Colonic mucosa (tissue), 4 donors: ENCODE measurements around the gene GSE1. TPM values are rescaled to one million over a fixed set of nuclear protein-coding genes. Genes with fewer than 3 reads are reported as not detected.

ENCODE experiments used
- DNase-seq: peaks from one replicate; pipeline ENCODE4 v3.0.0-alpha.2; 2020
- H3K27ac ChIP-seq: fragments of 200-600 bp; one replicate; pipeline ENCODE4 v1.8.0; 2021
- H3K27me3 ChIP-seq: fragments of 200-600 bp; one replicate; pipeline ENCODE4 v1.8.0; 2021
- H3K36me3 ChIP-seq: fragments of 200-600 bp; one replicate; pipeline ENCODE4 v1.8.0; 2021
- H3K4me1 ChIP-seq: fragments of 200-600 bp; one replicate; pipeline ENCODE4 v1.8.0; 2021; ENCODE audit warnings: mild to moderate bottlenecking
- H3K4me3 ChIP-seq: fragments of 200-600 bp; one replicate; pipeline ENCODE4 v1.8.0; 2021
- H3K9ac ChIP-seq, 2 donors: one replicate each; pipeline ENCODE4 v1.7.0; 2013; ENCODE audit warnings: control low read depth in 2 of 2, low read depth in 2 of 2, low read length in 2 of 2
- H3K9me3 ChIP-seq: fragments of 200-600 bp; one replicate; pipeline ENCODE4 v1.8.0; 2021
- CTCF ChIP-seq: fragments of 200-600 bp; IDR thresholded peaks from one replicate; pipeline ENCODE4 v1.8.0; 2022; ENCODE audit warnings: antibody characterized with exemption, mild to moderate bottlenecking
- intact Hi-C: fragments of 100-400 bp; cut with DNase I; formaldehyde crosslinking; loops from one replicate; pipeline ENCODE4 v1.14.1; 2022
- total RNA-seq, 2 donors: library from RNA; stranded (reverse); fragmentation: NEBNext Ultra II Directional in 1 of 2; extraction: Animal tissue kit (Norgen Biotek cat#: 25700) in 1 of 2; gene quantifications; one replicate each; pipeline ENCODE4 v1.2.1, GENCODE V29; 2021
- donor health status: healthy.
- donor health status: DM: no; HTN: no; CAD: no.
- donor health status: DM: no; HTN: no; CAD: no.

GSE1 gene
- total RNA-seq, 2 donors from 2014 or later, result 79.2 to 103 TPM

DNA sequence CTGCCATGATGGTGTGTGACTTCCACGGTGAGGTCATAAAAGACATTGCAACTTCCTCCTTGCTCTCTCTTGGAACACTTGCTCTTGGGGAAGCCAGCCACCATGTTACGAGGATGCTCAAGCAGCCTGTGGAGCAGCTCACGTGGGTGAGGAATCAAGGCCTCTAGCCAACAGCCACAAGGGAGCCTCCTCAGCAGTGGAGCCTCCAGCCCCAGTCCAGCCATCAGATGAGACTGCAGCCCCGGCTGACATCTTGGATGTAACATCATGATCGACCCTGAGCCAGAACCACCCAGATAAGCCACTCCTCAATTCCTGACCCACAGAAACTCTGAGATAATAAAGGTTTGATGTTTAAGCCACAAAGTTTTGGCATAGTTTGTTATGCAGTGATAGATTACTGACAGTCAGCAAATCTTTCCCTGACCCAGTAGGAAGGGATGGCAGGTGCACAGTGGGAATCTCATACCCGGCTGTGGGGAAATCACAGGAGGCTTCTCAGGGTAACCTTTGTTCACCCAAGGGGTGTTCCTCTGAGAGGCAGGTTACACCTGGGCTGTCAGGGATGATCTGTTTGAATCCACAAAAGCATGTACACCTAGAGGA, 99.0 kb downstream of the GSE1 start:
- no peak for TF ChIP-seq CTCF
- H3K27me3 ChIP-seq, result no peaks in the 10 kb centered on the region
- intact Hi-C loops, result no loop called here

GRCh38 chr16:85712801-85713200, 99.7 kb downstream of the GSE1 start:
- Histone ChIP-seq H3K27me3 (no peaks in the 10 kb centered on the region), H3K36me3 (no peaks in the 10 kb centered on the region), H3K27ac (no peak overlapping the region), H3K9ac (no peak overlapping the region), H3K4me1 (no peaks in the 10 kb centered on the region), H3K4me3 (no peak overlapping the region), H3K9me3 (no peaks in the 10 kb centered on the region)
- no peak for TF ChIP-seq CTCF
- no peak for DNase-seq
- intact Hi-C loops, result no loop called here

More for the DNA sequence above, 99.0 kb downstream of the GSE1 start:
- no peak overlapping the region for H3K4me3 ChIP-seq
- no peak overlapping the region for H3K9ac ChIP-seq
- H3K4me1 ChIP-seq, result no peaks in the 10 kb centered on the region
- no peak for DNase-seq
- H3K9me3 ChIP-seq, result no peaks in the 10 kb centered on the region
- no peak overlapping the region for H3K27ac ChIP-seq
- no peaks in the 10 kb centered on the region for H3K36me3 ChIP-seq

GRCh38 chr16:85715169-85716021, 102.3 kb downstream of the GSE1 start:
- TF ChIP-seq CTCF, result no peak
- Histone ChIP-seq H3K27ac (no peak overlapping the region), H3K9me3 (no peaks in the 10 kb centered on the region), H3K27me3 (no peaks in the 10 kb centered on the region), H3K9ac (no peak overlapping the region), H3K4me3 (no peak overlapping the region), H3K36me3 (no peaks in the 10 kb centered on the region), H3K4me1 (no peaks in the 10 kb centered on the region)
- intact Hi-C loops, result loop anchor here (2.0 to 5.0 kb wide), 3 partner anchors 38 to 293 kb away; no protein-coding TSS in a partner anchor
- DNase-seq, result no peak

DNA sequence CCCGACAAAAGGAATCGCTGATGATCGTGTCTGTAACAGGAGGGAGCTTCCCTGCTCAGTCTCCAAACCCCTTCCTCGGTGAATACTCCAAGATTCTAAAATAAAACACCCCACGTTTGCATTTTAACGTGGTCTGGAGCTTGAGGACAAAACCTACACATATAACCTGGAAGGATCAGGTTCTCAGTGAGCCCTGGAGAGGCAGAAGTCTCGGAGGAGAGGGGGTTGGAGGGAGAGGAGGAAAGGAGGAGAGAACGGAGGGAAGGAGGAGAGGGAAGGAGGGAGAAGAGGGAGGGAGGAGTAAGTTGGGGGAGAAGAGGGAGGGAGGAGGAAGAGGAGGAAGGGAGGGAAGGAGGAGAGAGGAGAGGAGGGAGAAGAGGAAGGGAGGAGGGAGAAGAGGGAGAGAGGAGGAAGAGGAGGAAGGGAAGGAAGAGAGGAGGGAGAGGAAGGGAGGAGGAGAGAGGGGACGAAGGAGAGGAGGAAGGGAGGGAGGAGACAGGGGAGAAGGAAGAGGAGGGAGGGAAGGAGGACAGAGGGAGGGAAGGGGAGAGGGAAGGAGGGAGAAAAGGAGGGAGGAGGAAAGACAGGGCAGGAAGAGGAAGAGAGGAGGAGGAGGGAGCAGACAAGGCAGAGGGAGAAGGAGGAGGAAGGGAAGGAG, 103.0 kb downstream of the GSE1 start:
- Histone ChIP-seq H3K27ac (no peak overlapping the region), H3K36me3 (no peaks in the 10 kb centered on the region), H3K9ac (no peak overlapping the region), H3K9me3 (no peaks in the 10 kb centered on the region), H3K27me3 (no peaks in the 10 kb centered on the region), H3K4me3 (no peak overlapping the region), H3K4me1 (no peaks in the 10 kb centered on the region)
- DNase-seq, result no peak
- intact Hi-C loops, result loop anchor here (2.0 to 5.0 kb wide), 3 partner anchors 39 to 294 kb away; no protein-coding TSS in a partner anchor
- TF ChIP-seq CTCF, result no peak

- Histone ChIP-seq H3K4me1 (no peaks in the 10 kb centered on the region), H3K9me3 (no peaks in the 10 kb centered on the region), H3K27ac (no peak overlapping the region), H3K36me3 (no peaks in the 10 kb centered on the region), H3K9ac (no peak overlapping the region), H3K4me3 (no peak overlapping the region), H3K27me3 (no peaks in the 10 kb centered on the region)
- DNase-seq, result no peak
- intact Hi-C loops, result loop anchor here (2.0 to 5.0 kb wide), 3 partner anchors 39 to 294 kb away; no protein-coding TSS in a partner anchor
- TF ChIP-seq CTCF, result no peak
Observed at GRCh38 chr16:85716680-85717038, 103.5 kb downstream of the GSE1 start.
